NT2/D1 (cell line): ENCODE measurements around the gene LCE1F.

Experiments used
- DNase-seq: peaks from one replicate; pipeline ENCODE4 v3.0.0-alpha.2; 2011; ENCODE audit warnings: low read depth, low spot score
- H3K27me3 ChIP-seq: 2 replicates; pipeline ENCODE4 v1.6.0; 2011; ENCODE audit warnings: mild to moderate bottlenecking; ENCODE audit not compliant: insufficient read length, insufficient read depth
- H3K36me3 ChIP-seq: 2 replicates; pipeline ENCODE4 v1.6.1; 2011; ENCODE audit warnings: mild to moderate bottlenecking, low read length, mixed read lengths; ENCODE audit not compliant: insufficient read depth, insufficient read length
- H3K4me1 ChIP-seq: 2 replicates; pipeline ENCODE4 v1.5.1; 2011; ENCODE audit not compliant: insufficient read depth, insufficient read length
- H3K4me3 ChIP-seq: 2 replicates; pipeline ENCODE4 v1.5.1; 2011; ENCODE audit warnings: low read depth; ENCODE audit not compliant: insufficient read length
- H3K9ac ChIP-seq: 2 replicates; pipeline ENCODE4 v1.6.0; 2011; ENCODE audit warnings: low read depth; ENCODE audit not compliant: insufficient read length
- H3K9me3 ChIP-seq: 2 replicates; pipeline ENCODE4 v1.5.1; 2011; ENCODE audit warnings: mild to moderate bottlenecking, low read length; ENCODE audit not compliant: insufficient read depth
- SUZ12 ChIP-seq: IDR thresholded peaks from 2 replicates; pipeline ENCODE4 v1.6.1; 2011; ENCODE audit not compliant: insufficient read length, insufficient read depth; ENCODE audit errors: extremely low read depth
- YY1 ChIP-seq: IDR thresholded peaks from 2 replicates; pipeline ENCODE4 v1.6.1; 2011; ENCODE audit not compliant: insufficient read length, insufficient read depth
- ZNF274 ChIP-seq: IDR thresholded peaks from 2 replicates; pipeline ENCODE4 v1.6.1; 2011; ENCODE audit warnings: mild to moderate bottlenecking, low read depth, low read length

Gene LCE1F

GRCh38 chr1:152745289-152745704 lies 29.6 kb upstream of the LCE1F start:
- Histone ChIP-seq H3K9me3 (no peaks in the 10 kb centered on the region), H3K36me3 (no peaks in the 10 kb centered on the region), H3K4me1 (no peaks in the 10 kb centered on the region), H3K4me3 (no peak overlapping the region), H3K27me3 (no peaks in the 10 kb centered on the region), H3K9ac (no peak overlapping the region)
- DNase-seq: no peak
- no peak for TF ChIP-seq ZNF274
- no peak for TF ChIP-seq SUZ12
- TF ChIP-seq YY1: no peak

- Histone ChIP-seq H3K9me3 (no peaks in the 10 kb centered on the region), H3K27me3 (no peaks in the 10 kb centered on the region), H3K4me1 (no peaks in the 10 kb centered on the region), H3K4me3 (no peak overlapping the region), H3K36me3 (no peaks in the 10 kb centered on the region), H3K9ac (no peak overlapping the region)
- TF ChIP-seq ZNF274 (no peak), YY1 (no peak), SUZ12 (no peak)
- no peak for DNase-seq
These were observed 29.0 kb upstream of the LCE1F start for GRCh38 chr1:152745765-152746444.

GRCh38 chr1:152747831-152748230 lies 27.1 kb upstream of the LCE1F start:
- no peaks in the 10 kb centered on the region for H3K4me1 ChIP-seq
- H3K9ac ChIP-seq: no peak overlapping the region
- H3K9me3 ChIP-seq: no peaks in the 10 kb centered on the region
- H3K4me3 ChIP-seq: no peak overlapping the region
- no peaks in the 10 kb centered on the region for H3K36me3 ChIP-seq
- DNase-seq: no peak
- H3K27me3 ChIP-seq: no peaks in the 10 kb centered on the region
- no peak for TF ChIP-seq YY1
- no peak for TF ChIP-seq ZNF274

GRCh38 chr1:152752225-152752624 lies 22.7 kb upstream of the LCE1F start:
- H3K4me3 ChIP-seq: no peak overlapping the region
- no peak overlapping the region for H3K9ac ChIP-seq
- TF ChIP-seq ZNF274 (no peak), YY1 (no peak), SUZ12 (no peak)
- H3K36me3 ChIP-seq: no peaks in the 10 kb centered on the region
- DNase-seq: no peak
- no peaks in the 10 kb centered on the region for H3K27me3 ChIP-seq
- H3K4me1 ChIP-seq: no peaks in the 10 kb centered on the region
- H3K9me3 ChIP-seq: no peaks in the 10 kb centered on the region

GRCh38 chr1:152753586-152753985 lies 21.4 kb upstream of the LCE1F start:
- Histone ChIP-seq H3K36me3 (no peaks in the 10 kb centered on the region), H3K9me3 (no peaks in the 10 kb centered on the region), H3K9ac (no peak overlapping the region), H3K4me3 (no peak overlapping the region), H3K27me3 (no peaks in the 10 kb centered on the region), H3K4me1 (no peaks in the 10 kb centered on the region)
- TF ChIP-seq ZNF274: no peak
- TF ChIP-seq SUZ12: no peak
- no peak for TF ChIP-seq YY1
- DNase-seq: no peak

GRCh38 chr1:152756872-152757271 lies 18.1 kb upstream of the LCE1F start:
- TF ChIP-seq SUZ12 (no peak), YY1 (no peak), ZNF274 (no peak)
- Histone ChIP-seq H3K4me3 (no peak overlapping the region), H3K36me3 (no peaks in the 10 kb centered on the region), H3K9me3 (no peaks in the 10 kb centered on the region), H3K27me3 (no peaks in the 10 kb centered on the region), H3K9ac (no peak overlapping the region), H3K4me1 (no peaks in the 10 kb centered on the region)
- no peak for DNase-seq

- Histone ChIP-seq H3K27me3 (no peaks in the 10 kb centered on the region), H3K9ac (no peak within 1 kb of the TSS), H3K4me1 (no peaks in the 10 kb centered on the region), H3K36me3 (no peaks in the 10 kb centered on the region), H3K9me3 (no peaks in the 10 kb centered on the region), H3K4me3 (no peak within 1 kb of the TSS)
- TF ChIP-seq ZNF274 (no peak), YY1 (no peak), SUZ12 (no peak)
- no peak for DNase-seq
These were observed 17.2 kb upstream of the LCE1F start, which contains the start of gene KPRP for GRCh38 chr1:152757747-152758146. Gene KPRP, plus strand, starts transcription at chr1:152758025. Its CDS starts 1,564 bp downstream, at chr1:152759589.

- Histone ChIP-seq H3K4me1 (no peaks in the 10 kb centered on the region), H3K4me3 (no peak overlapping the region), H3K36me3 (no peaks in the 10 kb centered on the region), H3K27me3 (no peaks in the 10 kb centered on the region), H3K9ac (no peak overlapping the region), H3K9me3 (no peaks in the 10 kb centered on the region)
- no peak for TF ChIP-seq ZNF274
- DNase-seq: no peak
These were observed 16.3 kb upstream of the LCE1F start for GRCh38 chr1:152758636-152759035.
